HuH-7 (cell line): ENCODE data around the gene GRIN2A.
A peak's percentile ranks its signal among the peaks of the same experiment; 100 is the strongest.

ENCODE experiments used
- DNase-seq: peaks from one replicate; pipeline ENCODE4 v3.0.0; 2011; ENCODE audit warnings: low spot score

Gene GRIN2A

DNA sequence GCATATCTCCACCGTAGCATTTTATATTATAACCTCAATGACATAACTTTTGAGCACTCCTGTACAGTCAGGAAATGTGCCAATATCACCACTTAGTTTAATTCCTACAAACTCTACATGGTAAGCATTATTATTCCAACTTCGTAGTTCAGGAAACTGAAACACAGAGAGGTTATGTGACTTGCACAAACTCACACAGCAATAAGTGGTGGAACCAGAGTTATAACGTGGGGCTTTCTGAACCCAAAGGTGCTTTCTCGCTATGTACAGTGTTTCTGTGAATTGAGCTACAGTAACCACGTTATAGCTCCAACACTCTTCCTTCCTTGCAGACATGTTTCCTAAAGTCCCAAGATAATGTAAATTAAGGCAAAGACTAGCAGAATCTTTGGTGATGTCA is 330.2 kb downstream of the GRIN2A start:
- DNase-seq = no peak

DNA sequence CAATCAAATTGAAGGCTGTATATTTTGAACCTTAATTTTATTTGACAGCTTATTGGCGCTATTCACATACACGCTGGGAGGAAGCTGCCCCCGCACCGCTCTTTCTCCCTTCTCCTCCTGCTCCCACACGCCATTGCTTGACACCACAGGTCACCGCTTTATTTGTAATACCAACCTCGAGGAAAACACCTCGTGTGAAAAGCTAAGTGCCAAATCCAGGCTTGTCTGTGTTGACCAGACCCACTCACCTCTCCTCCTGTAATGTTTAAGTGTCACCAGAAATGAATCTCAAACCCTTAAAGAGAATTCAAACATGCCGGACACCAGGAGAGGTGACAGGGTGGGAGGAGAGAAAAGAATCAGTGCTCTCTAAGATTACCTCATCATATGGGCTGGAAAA is 331.4 kb downstream of the GRIN2A start:
- DNase-seq = no peak

DNA sequence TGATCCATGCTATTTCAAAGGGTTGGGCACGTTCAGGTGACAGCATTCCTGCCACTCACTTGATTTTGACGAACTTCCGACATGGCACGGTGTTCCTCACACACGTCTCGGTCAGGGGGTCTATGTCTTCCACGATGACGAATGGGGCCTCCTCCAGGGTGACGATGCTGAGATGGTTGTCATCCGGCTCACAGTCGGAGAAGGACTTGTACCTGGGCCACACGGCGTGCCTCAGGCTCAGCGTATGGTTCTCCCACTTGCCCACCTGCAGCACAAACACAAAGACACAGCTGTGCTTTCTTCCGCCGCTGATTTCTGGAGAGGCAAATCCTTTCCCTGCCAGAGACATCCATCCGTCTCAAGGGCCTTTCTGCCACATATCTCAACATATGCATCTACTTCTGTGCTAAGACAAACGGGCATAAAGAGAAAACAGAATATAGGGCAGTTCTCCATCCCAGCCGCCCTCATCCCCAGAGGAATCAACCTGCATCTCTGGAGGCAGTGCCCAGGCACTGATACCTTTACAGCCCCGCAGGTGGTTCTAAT is 332.5 kb downstream of the GRIN2A start:
- DNase-seq = no peak

DNA sequence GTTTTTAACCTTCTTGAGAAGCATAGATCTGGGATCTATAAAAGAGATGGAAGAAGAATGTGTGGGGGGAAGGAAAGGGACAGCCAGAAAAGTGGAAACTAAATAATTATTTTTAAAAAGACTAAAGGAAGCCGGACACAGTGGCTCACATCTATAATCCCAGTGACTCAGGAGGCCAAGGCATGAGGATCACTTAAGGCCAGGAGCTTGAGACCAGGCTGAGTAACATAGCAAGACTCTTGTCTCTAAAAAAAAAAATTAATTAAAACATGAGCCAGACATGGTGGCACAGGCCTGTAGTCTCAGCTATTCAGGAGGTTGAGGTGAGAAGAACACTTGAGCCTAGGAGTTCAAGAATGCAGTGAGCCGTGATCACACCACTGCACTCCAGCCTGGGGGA is 335.1 kb downstream of the GRIN2A start:
- DNase-seq = no peak

DNA sequence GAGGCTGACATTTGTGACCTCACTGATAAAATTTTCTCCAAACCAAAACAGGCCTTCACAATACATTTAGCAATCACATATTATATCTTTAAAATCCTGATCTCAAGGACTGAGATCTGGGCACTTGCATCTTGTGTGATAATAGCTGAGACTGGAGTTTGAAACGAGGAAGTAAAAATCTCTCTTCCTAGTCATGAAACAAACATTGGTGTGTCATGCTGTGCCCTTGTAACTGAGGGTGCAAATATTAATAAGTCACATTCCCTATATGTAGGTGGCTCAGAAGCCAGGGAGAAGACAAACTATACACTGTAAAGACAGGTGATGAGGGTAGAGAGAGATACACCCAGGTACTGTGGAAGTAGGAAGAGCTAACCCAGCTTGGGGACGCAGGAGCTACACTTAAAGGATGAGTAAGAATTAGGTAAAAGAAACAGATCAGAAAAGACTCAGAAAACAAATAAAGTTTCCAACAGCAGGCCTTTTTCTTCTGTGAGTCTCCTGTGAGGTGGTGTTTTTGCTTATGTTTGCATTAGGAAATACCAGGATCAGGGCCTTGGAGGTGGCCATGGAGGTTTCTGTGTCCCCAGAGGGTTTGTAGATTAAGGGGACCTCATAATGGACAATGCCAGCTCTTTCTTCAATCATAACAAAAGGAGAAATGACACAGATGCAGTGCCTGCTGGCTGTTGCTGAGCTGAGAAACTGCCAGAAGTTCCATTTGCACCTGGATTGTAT is 335.7 kb downstream of the GRIN2A start:
- DNase-seq = no peak

DNA sequence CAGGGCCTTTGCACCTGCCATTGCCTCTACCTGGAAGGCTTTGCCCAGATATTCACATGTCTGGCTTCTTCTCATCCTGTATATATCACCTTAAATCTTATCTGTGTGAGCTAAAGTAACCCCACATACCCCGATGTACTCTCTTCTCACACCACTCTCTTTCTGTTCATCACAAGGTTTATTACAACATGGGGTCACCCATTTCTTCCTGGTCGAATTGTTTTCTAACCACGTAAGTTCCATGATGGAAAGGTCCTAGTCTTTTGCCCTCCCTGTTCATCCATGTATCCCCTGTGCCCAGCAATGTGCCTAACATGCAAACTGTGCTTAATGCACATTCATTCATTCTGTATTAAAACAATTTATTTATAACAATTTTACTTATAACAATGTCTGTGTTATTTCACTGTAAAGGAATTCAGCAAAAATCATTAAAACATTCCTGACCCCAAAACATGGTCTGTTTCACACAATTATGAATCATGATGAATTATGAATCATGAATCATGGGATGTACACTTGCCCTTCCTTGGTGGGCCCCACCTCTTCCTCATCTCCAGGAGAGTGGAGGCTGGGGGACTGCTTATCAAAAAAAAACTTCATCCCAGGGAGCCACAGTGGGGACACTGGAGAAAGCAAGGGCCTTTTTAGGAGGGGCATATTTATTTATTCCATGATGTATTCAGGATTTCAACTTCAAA is 336.4 kb downstream of the GRIN2A start:
- no peak for DNase-seq

DNA sequence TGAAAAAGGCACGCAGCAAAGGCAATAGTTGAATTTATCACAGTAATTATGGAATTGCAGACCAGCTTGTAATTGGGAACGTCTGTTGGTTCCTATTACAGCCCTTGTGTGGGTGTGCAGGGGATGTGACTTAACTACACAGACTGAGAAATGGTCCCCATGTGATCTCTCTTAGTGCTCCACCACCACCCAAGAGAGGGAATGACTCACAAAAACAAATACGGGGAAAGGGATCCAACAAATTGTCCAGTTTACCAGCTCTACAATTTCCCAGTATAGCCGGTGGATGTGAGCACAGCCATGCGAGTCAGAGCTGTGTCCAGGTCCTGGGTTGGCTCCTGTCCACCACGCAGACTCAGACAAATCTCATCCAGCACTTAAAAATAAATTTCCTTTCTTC is 337.9 kb downstream of the GRIN2A start:
- no peak for DNase-seq

DNA sequence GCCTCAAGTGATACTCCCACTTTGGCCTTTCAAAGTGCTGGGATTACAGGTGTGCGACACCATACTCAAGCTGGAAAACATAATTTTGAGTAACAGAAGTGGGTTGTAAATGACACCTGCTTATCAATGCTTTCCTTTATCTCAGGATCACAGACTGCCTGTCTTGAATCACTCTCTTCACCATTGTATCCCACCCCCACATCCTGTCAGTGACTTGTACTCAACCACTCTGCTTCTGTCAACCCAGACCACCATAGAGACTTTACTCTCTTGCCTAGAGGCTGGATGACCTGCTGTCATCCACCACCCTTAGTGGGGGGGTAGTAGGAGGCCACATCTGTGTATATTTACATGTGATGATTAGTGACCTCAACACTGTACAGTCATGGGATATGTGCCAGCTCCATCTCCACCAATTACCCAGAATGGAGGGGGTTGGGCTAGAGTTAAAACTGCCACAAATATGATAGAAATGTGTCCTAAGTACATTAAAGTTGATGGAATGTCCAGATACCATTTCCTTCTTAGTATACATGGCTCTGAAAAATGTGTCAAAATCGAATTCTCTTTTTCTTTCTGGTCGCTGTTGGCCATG is 338.7 kb downstream of the GRIN2A start:
- no peak for DNase-seq

DNA sequence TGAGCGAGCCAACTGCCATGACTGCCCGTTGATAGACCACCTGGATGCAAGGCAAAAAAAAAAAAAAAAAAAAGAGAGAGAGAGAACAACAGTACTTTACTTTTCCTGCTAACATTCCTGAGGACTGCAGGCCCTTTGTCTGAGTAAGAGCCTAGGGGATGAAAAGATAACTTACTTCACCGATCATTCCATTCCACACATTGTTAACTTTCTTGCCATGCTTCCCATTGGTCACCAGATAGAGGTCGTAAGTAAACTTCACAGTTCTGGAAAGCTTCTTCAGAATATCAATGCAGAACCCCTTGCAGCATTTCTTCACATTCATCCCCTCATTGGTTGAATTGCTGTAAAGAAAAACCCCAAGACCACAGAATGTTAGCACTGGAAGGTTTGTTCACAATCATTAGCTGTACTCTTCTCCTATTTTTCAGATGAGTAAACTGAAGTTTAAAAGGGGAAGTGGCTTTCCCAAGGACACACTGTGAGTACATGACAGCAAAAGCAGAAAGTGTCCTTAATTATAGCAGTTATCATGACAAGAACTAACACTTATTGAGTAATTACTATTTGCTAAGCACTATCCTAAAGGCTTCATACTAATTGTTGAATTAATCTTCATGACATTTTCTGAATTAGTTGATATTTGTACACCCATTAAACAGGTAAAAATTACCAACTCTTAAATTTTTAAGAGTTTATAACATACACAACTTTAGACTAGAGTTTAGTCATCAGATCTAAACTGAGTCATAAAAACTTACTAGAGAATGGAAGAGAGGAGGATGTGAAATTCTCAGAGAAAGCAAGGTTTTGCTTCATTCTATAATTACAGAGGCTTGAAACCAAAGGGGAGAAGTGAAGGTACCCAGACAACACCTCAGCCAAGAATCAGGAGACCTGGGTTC is 341.2 kb downstream of the GRIN2A start:
- DNase-seq = no peak

DNA sequence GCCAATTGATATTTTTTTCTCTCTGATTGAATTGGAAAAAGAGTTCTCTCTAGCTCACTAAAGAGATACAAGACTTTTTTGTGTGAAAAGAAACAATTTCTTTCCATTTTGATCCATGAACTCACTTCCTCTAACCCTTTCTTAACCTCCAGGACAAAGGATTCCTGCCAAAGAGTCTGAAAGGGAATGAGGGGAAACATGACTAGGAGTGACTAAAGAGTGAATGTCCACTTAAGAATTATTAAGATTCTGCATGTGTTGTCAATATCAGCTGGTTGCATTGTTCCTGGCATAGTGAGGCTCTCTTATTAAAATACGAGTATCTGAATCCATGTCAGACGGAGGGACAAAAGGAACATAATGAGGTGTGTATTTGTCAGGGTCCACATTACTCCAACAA is 344.7 kb downstream of the GRIN2A start:
- DNase-seq = no peak

DNA sequence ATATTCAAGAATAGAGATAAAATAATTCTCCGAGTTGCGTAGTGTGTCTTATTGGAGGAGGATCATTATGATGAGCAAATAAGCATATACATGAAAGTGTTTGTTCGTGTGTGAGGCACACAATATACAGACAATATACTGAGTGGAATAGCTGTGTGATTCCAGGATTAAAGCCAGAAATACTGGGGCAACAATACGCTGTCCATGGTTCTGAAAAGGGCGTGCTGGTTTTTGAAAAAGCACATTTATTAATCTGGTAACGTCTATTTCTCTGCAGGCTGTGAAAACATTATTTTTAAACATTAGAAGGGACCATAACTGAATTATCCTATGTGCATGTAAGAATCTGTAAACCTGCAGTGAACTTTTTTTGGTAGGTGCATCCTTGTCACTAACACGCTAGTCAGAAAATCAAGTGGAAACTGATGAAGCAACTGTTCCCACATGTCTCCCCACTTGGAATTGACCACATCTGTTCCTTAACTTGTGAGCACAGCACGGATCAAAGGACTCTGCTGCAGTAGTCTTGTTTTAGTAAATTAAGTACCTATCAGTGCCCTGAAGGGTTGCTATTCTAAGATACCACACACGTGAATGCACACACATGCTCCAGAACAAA is 346.0 kb downstream of the GRIN2A start:
- peak; percentile 6 for DNase-seq

DNA sequence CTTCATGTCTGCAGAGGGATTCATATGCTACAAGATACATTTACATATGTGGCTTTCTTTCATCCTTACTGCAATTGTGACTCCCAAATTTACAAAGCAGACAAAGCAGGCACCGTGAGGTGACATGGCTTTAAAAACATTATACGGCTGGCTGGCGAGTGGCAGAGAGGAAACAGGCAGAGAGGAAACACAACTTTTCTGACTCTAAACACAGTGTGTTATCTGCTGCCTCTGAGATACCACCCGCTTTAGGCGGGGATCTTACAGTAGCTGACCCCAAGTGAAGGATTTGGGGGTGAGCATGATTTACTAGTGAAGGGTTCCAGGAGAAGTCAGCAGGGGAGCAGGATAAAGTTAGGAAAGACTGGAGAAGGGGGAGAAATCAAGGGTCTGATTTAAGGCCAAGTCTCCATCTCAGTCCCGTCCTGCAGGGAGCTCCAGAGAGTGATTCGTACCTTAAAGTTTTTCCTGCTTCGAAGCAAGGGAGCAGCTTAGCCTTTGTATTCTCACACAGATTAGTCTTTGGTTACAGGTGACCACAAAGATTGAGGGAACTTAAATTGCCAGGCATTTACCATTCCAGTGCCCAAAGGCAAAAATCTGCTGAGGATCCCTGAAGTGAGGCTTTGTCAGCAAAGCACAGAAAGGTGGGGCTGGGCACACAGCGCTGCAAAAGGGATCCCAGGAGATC is 355.0 kb downstream of the GRIN2A start:
- DNase-seq = no peak

DNA sequence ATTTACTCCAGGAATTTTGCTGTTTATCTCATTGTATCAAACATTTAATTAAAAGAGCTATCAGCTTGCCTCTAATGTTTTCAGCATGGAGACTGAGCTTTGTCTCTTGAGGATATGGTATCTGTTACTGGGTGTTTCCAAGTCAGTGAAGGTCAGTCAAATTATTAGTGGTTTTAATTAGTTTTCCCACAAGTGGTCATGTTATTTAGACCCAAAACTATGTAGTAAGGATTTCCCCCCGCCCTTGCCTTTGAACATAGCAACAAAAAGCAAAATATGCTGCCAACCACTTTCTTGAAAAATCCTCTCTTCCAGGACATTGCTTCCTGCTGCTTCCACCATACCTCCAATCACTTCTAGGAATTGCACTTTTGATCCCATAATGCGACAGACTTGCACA is 355.6 kb downstream of the GRIN2A start:
- no peak for DNase-seq

DNA sequence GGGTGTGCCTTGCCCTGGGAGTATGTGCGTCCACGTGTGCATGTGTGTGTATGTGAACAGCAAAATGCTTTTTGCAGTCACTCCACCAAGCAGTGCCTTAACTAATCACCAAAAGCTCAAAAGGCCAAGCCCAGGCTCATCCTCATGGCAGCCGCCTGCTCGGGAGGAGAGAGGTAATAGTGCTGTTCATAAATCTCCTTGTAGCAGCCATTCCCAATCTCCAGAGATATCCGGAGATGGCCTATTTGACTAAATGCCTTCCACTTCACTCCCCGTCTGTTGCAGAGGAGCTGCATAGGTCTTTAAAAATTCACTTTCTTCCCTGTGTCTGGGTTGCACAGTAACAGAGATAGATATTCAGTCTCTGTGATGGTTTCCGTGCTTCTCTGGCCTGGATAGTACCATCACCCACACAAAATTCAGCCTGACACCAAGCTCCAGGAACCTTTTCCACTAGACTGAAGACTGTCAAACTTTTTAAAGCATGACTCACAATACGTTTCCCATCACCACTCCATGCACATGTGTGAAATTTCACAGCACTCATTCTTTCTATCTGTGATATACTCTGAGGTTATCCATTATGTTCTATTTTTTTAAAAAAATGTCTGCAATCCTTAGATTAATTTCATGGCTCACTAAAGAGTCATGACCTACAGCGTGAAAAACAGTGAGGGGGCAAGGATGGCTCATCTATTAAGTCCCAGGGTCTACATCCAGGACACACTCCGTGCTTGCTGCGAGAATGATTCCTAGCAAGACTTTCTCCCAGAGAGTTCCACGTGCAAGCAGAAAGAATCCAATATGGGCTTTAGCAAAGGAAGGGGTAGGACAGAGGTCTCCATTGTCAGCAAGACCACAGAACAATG is 357.8 kb downstream of the GRIN2A start:
- no peak for DNase-seq

DNA sequence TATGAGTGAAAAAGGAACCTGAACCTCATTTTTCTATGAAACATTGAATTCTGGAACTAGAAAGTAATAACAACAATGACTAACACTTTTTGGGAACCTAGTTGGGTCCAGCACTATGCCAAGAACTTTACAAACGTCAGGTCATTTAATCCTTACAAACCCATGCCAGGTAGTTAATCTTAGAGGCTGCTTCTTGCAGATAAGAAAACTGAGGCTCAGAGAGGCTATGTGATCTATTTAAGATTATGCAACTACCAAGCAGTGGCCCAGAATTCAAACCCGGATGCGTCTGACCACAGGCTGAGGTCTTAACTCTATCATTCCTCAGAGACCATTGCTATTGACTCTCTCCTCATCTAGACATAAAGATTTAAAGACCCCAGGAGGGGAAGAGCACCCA is 358.7 kb downstream of the GRIN2A start:
- DNase-seq = no peak

DNA sequence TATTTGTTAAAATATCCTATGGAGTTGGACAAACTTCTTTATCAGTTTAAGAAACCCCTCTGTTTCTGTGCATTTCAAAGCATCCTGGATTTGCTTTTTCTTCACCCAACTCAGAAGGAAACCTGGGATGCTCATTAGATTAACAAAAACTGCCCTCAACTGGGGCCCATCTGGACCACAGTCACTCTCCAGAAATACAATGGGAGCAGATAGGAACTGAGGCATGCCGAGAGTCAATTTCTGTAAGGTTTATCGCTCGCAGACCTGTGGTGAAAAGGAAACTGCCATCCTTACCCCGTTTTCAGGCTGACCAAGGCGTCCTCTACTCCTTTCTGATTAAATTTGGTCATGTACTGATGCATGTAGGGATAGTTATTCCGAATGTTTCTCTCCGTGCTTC is 360.3 kb downstream of the GRIN2A start:
- DNase-seq = no peak

DNA sequence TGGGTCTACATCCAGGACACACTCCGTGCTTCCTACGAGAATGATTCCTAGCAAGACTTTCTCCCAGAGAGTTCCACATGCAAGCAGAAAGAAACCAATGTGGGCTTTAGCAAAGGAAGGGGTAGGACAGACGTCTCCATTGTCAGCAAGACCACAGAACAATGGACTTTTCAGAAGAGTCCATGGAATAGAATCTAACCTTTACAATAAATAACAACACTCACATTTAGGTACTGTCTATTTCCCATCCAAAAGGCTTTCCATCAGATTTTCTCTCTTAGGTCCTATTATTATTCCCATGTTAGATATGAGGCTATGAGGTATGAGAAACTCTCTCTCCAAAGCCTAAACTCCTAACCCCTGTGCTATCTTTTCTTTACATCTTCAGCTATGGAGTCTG is 360.9 kb downstream of the GRIN2A start:
- no peak for DNase-seq

DNA sequence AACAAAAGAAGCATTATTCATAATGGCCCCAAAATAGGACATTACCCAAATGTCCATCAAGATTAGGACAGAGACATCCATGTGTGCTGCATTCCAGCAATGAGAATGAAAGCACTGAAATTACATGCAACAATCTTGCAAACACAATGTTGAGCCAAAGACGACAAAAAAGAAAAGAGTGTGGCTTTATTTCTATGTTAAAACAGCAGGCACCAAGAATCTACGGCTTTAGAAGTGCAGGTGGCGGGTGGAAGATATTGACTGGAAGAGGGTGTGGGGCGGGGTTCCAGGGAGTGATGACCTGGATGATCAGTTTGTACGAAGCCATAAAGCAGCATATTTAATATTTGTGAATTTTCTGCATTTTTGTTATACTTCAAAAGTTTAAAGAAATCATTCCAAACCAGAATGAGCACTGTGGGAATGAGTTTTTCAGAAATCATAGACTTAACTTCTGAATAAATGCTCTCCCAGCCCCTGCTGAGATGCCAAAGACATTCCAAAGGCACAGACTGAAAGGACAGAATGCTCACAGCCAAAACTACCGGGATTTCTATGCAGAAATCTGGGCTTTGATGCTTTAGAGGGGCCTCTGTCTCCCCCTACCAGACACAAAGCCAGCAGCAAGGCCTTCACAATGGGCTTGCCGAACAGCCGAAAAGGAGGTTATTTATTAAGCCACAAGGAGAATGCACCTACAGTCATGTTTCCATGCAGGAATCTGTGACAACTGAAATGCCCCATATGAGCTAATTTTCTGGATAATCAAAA is 361.6 kb downstream of the GRIN2A start:
- no peak for DNase-seq

DNA sequence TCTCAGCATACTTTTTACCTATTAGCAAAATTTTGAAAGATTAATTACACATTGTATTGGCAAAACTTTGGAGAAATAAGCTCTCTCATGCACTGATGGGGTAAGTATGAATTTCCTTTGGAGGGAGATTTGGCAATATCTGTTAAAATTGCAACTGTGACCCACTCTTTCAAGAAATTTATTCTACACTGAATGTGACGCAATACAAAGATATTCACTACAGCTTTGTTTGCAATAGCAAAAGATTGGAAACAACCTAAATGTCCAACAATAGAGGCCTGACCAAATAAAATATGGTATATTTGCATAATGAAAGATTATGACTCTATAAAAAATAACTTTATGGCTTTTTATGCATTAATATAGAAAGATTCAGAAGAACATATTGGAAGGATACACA is 363.5 kb downstream of the GRIN2A start:
- no peak for DNase-seq
